GM19025 (cell line): ENCODE measurements around the gene TOMM20.
"Not testable (repeated sequence)": the region's sequence is repeated elsewhere in the genome, so short reads cannot be mapped to it uniquely, and the experiment has no call there.

ENCODE experiments used
- ATAC-seq: cut with Tn5 transposase; IDR thresholded peaks from one replicate; pipeline ENCODE4 v1.9.1; 2021; ENCODE audit warnings: mild to moderate bottlenecking, low read depth, moderate library complexity; ENCODE audit not compliant: unreplicated experiment

TOMM20 gene

GRCh38 chr1:235085411-235086117 is 43.1 kb downstream of the TOMM20 start:
- ATAC-seq, result not testable (repeated sequence)

- not testable (repeated sequence) for ATAC-seq
Measured at GRCh38 chr1:235080788-235081187, 47.8 kb downstream of the TOMM20 start.

- ATAC-seq, result not testable (repeated sequence)
Measured at GRCh38 chr1:235080297-235080657, 48.4 kb downstream of the TOMM20 start.

GRCh38 chr1:235079443-235080296 is 49.0 kb downstream of the TOMM20 start:
- no peak for ATAC-seq

- no peak for ATAC-seq
Measured at GRCh38 chr1:235078480-235079381, 49.9 kb downstream of the TOMM20 start.

DNA sequence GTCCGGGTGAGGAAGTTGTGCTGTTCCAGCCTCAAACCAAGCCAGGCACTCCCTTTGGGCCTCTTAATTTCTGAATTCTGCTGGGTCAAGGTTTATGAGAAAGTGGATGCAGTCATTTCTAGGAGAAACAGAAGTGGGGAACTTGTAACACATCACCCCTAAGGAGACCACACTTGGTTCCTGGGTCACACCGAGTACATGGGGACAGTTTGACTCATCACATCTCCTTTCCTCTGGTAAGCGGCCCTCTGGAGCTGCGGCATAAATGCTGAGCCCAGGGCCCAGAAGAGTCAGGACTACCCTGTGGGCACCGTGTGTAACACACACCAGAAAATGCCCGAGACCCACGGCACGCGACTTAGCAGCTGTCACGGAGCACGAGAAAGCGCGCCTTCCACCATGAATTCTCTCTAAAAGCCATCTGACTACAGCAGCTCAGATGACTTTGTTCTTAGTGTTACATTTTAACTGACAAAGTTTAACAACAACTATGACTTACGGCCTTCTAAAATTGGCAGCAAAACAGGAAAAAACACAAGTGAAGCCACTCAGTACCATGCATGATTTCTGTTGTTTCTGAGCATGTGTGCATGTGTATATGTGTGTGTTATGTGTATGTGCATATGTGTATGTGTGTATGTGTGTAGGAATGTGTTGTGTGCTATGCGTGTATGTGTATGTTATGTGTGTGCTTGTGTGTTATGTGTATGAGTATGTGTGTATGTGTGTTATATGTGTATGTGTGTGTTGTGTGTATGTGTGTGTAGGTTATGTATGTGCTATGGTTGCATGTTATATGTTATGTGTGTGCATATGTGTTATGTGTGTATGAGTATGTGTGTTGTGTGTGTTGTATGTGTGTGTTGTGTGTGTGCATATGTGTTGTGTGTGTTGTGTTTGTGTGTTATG is 50.8 kb downstream of the TOMM20 start:
- ATAC-seq, result peak; percentile 29

- ATAC-seq, result no peak
Measured at GRCh38 chr1:235077163-235077540, 51.5 kb downstream of the TOMM20 start.

DNA sequence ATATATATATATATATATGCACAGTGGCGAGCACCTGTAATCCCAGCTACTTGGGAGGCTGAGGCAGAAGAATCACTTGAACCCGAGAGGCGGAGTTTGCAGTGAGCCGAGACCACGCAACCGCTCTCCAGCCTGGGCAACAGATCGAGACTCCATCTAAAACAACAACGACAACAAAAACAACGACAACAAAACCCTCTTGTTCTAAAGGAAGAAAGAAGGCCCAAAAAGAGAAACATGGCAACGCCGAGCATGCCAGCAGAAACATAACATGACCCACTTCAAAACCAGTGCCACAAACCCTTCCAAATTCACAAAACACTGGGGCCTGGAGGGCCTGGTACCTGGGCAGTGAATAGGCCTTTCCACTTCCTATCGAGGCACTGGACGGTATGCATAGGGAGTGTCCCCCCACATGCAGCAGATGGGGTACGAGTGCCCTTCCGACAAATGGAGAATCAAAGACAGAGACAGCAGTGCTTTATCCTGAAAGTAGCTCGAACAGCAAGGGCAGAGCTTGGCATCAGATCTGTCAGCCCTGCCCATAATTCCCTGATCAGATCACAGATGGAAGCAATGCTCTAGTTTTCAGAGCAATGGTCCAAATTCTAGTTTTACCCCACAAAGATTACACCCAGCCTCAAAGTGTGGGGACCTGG is 52.0 kb downstream of the TOMM20 start:
- no peak for ATAC-seq

DNA sequence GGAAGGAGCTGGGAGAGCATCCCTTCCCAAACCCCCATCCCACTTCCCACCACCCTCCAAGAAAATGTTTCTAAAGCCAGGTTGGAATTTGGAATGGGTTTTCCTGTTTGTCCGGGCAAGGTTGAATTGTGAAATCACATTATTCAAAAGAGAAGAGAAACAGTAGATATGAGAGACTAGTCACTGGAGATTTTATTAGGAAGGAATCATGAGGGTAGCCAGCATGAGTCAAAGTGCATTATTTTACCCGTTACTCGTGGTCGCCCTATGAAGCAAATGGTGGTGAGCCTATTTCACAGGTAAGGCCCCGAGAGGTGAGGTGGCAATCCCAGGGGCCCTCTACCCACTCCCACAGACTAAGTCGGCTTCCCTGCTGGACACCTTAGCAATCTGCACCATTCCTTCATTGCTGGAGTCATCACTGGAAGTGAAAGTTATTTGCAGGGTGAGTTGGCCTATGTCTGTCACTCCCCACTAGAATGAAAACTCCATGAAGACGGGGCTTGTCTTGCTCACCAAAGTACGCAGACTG is 52.8 kb downstream of the TOMM20 start:
- no peak for ATAC-seq

- ATAC-seq, result peak; percentile 56
Measured at GRCh38 chr1:235075048-235075776, 53.4 kb downstream of the TOMM20 start.

GRCh38 chr1:235074523-235075047 is 54.1 kb downstream of the TOMM20 start:
- peak; percentile 27 for ATAC-seq

DNA sequence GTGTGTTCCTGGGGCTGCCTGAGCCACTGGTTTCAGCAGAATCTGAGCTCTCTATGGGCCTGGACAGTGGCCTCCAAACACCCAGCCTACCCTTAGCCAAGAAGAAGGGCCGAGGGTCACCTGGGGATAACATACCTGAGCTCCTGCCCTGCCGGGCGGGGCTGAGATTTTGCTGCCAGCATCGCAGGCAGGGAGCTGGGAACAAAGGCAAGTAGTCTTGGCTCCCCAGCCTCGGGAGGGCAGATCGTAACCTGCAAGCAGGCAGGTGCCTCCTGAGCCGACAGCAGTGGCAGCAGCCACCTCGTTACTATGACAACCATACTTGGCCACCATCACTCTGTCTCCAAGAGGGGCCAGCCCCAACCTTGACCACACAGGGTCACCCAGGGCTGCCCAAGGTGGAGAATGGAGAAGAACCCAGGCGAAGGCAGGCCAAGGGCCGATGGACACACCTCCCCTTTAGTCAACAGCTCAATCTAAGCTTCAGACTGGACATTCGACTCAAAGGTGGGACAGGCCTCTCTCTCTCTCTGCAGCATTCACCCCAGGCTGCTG is 54.6 kb downstream of the TOMM20 start:
- ATAC-seq, result no peak

DNA sequence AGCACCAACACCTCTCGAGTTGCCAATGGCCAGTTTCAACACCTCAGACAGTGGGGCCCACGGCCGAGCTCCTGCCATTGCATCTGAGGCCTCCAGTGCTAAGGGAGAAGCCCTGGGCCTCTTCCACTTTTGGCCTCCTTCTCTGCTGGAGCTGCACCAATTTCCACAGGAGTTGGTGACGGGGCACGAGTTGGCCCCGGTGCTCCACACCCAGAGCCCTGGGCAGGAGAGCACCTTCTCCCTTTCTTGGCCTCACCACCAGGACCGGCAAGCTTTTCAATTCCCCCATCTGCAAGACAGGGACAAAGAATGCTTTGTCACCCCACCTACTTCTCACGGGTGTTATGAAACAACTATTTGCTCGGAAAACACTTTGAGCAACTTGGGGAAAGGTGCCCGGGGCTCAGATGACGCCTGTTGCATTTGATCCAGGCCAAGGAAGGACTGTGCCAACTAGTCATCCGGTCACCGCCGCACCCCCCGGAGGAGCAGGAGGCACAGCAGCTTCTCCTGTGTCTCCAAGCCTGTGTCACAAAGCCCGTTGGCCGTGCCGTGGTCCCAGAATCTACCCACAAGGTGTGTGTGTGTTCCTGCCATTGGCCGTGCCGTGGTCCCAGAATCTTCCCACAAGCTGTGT is 55.2 kb downstream of the TOMM20 start:
- ATAC-seq, result no peak

- not testable (repeated sequence) for ATAC-seq
Measured at GRCh38 chr1:235072577-235072976, 56.1 kb downstream of the TOMM20 start.

DNA sequence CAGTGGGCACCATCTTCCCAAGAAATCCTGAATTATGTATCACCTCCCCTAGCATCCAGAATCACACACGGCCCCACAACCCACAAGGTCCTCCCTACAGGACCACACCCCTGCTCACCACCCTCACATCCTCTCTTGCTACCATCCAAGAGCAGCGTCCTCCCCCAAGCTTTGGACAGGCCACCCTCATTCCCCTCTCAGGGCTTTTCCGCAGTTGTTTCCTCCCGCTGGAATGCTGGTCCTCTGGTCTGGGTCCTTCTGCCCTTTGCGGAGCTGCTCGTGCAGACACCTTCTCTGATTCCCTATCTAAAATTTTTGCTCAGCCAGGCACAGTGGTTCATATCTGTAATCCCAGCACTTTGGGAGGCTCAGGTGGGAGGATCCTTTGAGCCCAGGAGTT is 56.5 kb downstream of the TOMM20 start:
- ATAC-seq, result no peak

DNA sequence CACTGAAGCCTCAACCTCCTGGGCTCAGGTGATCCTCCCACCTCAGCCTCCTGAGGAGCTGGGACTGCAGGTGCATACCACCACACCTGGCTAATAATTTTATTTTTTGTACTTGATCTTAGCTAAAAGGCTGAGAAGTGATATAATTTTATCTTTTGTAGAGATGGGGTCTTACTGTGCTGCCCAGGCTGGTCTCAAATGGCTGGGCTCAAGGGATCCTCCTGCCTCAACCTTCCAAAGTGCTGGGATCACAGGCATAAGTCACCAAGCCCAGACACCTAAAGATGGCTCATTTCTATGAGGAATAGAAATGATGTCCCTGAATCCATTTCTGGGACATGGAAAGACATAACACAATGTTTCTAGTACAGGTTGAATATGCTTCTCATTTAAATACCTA is 57.8 kb downstream of the TOMM20 start:
- ATAC-seq, result no peak
